SK-N-SH treated with all-trans-retinoic acid at 6 μM for 48 hours (cell line): ENCODE results near the gene IQCH.

Source experiments
- ATAC-seq: fragments of 200-7000 bp; cut with Tn5 transposase; 3 replicates; pipeline ENCODE4 v1.9.1; 2020; ENCODE audit warnings: mild to moderate bottlenecking, moderate library complexity
- ARNTL ChIP-seq: fragments of 450-650 bp; formaldehyde crosslinking; IDR thresholded peaks from 2 replicates; pipeline ENCODE4 v1.5.0; 2020; ENCODE audit warnings: low read depth, mild to moderate bottlenecking, moderate library complexity, borderline replicate concordance
- BACH2 ChIP-seq: fragments of 250-450 bp; sonication (Bioruptor Pico); IDR thresholded peaks from 2 replicates; pipeline ENCODE4 v1.9.0; 2021; ENCODE audit warnings: mild to moderate bottlenecking, borderline replicate concordance
- CSDC2 ChIP-seq: fragments of 250-450 bp; sonication (Bioruptor Pico); IDR thresholded peaks from 2 replicates; pipeline ENCODE4 v1.5.0; 2020; ENCODE audit warnings: mild to moderate bottlenecking, moderate library complexity
- CSRNP3 ChIP-seq: fragments of 250-450 bp; sonication (Bioruptor Pico); IDR thresholded peaks from 2 replicates; pipeline ENCODE4 v1.5.1; 2021; ENCODE audit warnings: mild to moderate bottlenecking, moderate library complexity
- ESRRG ChIP-seq: fragments of 250-450 bp; sonication (Bioruptor Pico); IDR thresholded peaks from 2 replicates; pipeline ENCODE4 v1.6.1; 2021; ENCODE audit warnings: mild to moderate bottlenecking
- GLIS3 ChIP-seq: fragments of 250-450 bp; sonication (Bioruptor Pico); IDR thresholded peaks from 2 replicates; pipeline ENCODE4 v1.5.0; 2020; ENCODE audit warnings: mild to moderate bottlenecking, moderate library complexity
- ISL1 ChIP-seq: fragments of 250-450 bp; sonication (Bioruptor Pico); IDR thresholded peaks from 2 replicates; pipeline ENCODE4 v2.1.2; 2022; ENCODE audit warnings: mild to moderate bottlenecking, moderate library complexity
- OSR1 ChIP-seq: fragments of 250-450 bp; sonication (Bioruptor Pico); IDR thresholded peaks from 2 replicates; pipeline ENCODE4 v1.8.0; 2022; ENCODE audit warnings: moderate library complexity, mild to moderate bottlenecking, inconsistent platforms
- PPARA ChIP-seq: fragments of 250-450 bp; sonication (Bioruptor Pico); IDR thresholded peaks from 2 replicates; pipeline ENCODE4 v1.5.0; 2020; ENCODE audit warnings: mild to moderate bottlenecking, borderline replicate concordance
- RARB ChIP-seq: fragments of 250-450 bp; sonication (Bioruptor Pico); IDR thresholded peaks from 2 replicates; pipeline ENCODE4 v1.8.0; 2021; ENCODE audit warnings: mild to moderate bottlenecking, moderate library complexity
- SNAI2 ChIP-seq: fragments of 250-450 bp; sonication (Bioruptor Pico); IDR thresholded peaks from 2 replicates; pipeline ENCODE4 v1.5.0; 2020; ENCODE audit warnings: mild to moderate bottlenecking, moderate library complexity
- TCF4 ChIP-seq: fragments of 250-450 bp; sonication (Bioruptor Pico); IDR thresholded peaks from 2 replicates; pipeline ENCODE4 v1.8.0; 2021; ENCODE audit warnings: mild to moderate bottlenecking, moderate library complexity, borderline replicate concordance
- TOX ChIP-seq: fragments of 250-450 bp; sonication (Bioruptor Pico); IDR thresholded peaks from 2 replicates; pipeline ENCODE4 v1.8.0; 2021; ENCODE audit warnings: mild to moderate bottlenecking, moderate library complexity, borderline replicate concordance
- ZC3H10 ChIP-seq: fragments of 250-450 bp; sonication (Bioruptor Pico); IDR thresholded peaks from 2 replicates; pipeline ENCODE4 v1.5.1; 2021; ENCODE audit warnings: mild to moderate bottlenecking, moderate library complexity
- ZFP3 ChIP-seq: fragments of 250-450 bp; sonication (Bioruptor Pico); IDR thresholded peaks from 2 replicates; pipeline ENCODE4 v1.5.0; 2020; ENCODE audit warnings: mild to moderate bottlenecking, moderate library complexity
- ZFP30 ChIP-seq: fragments of 450-650 bp; formaldehyde crosslinking; IDR thresholded peaks from 2 replicates; pipeline ENCODE4 v1.5.0; 2022; ENCODE audit warnings: mild to moderate bottlenecking, moderate library complexity
- ZNF565 ChIP-seq: fragments of 450-650 bp; formaldehyde crosslinking; conservative IDR thresholded peaks from 2 replicates; pipeline ENCODE4 v1.5.0; 2020; ENCODE audit warnings: low read depth, mild to moderate bottlenecking, moderate library complexity
- ZNF70 ChIP-seq: fragments of 450-650 bp; formaldehyde crosslinking; IDR thresholded peaks from 2 replicates; pipeline ENCODE4 v1.5.0; 2020; ENCODE audit warnings: mild to moderate bottlenecking, moderate library complexity
- ZNF8 ChIP-seq: fragments of 450-650 bp; formaldehyde crosslinking; IDR thresholded peaks from 2 replicates; pipeline ENCODE4 v1.5.0; 2020; ENCODE audit warnings: mild to moderate bottlenecking, moderate library complexity
- TF ChIP-seq, protein P1 (sequence below): fragments of 250-450 bp; sonication (Bioruptor Pico); IDR thresholded peaks from 2 replicates; pipeline ENCODE4 v1.5.0; 2020; ENCODE audit warnings: mild to moderate bottlenecking, moderate library complexity
- TF ChIP-seq, protein P2 (sequence below): fragments of 250-450 bp; sonication (Bioruptor Pico); IDR thresholded peaks from 2 replicates; pipeline ENCODE4 v1.8.0; 2020; ENCODE audit warnings: mild to moderate bottlenecking, moderate library complexity, borderline replicate concordance
- TF ChIP-seq, protein P3 (sequence below): fragments of 250-450 bp; sonication (Bioruptor Pico); IDR thresholded peaks from 2 replicates; pipeline ENCODE4 v1.8.0; 2021; ENCODE audit warnings: low read depth, mild to moderate bottlenecking, moderate library complexity, borderline replicate concordance
- TF ChIP-seq, protein P4 (sequence below): fragments of 250-450 bp; sonication (Bioruptor Pico); IDR thresholded peaks from 2 replicates; pipeline ENCODE4 v1.5.1; 2020; ENCODE audit warnings: low read depth, mild to moderate bottlenecking, moderate library complexity

The IQCH gene

GRCh38 chr15:67523330-67523729 lies 268.7 kb downstream of the IQCH start:
- no peak for TF ChIP-seq ARNTL (CRISPR knock-in tag)
- TF ChIP-seq, protein P1, sequence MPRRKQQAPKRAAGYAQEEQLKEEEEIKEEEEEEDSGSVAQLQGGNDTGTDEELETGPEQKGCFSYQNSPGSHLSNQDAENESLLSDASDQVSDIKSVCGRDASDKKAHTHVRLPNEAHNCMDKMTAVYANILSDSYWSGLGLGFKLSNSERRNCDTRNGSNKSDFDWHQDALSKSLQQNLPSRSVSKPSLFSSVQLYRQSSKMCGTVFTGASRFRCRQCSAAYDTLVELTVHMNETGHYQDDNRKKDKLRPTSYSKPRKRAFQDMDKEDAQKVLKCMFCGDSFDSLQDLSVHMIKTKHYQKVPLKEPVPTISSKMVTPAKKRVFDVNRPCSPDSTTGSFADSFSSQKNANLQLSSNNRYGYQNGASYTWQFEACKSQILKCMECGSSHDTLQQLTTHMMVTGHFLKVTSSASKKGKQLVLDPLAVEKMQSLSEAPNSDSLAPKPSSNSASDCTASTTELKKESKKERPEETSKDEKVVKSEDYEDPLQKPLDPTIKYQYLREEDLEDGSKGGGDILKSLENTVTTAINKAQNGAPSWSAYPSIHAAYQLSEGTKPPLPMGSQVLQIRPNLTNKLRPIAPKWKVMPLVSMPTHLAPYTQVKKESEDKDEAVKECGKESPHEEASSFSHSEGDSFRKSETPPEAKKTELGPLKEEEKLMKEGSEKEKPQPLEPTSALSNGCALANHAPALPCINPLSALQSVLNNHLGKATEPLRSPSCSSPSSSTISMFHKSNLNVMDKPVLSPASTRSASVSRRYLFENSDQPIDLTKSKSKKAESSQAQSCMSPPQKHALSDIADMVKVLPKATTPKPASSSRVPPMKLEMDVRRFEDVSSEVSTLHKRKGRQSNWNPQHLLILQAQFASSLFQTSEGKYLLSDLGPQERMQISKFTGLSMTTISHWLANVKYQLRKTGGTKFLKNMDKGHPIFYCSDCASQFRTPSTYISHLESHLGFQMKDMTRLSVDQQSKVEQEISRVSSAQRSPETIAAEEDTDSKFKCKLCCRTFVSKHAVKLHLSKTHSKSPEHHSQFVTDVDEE (CRISPR knock-in tag): no peak
- TF ChIP-seq TCF4 (CRISPR knock-in tag): no peak
- TF ChIP-seq SNAI2 (CRISPR knock-in tag): no peak
- TF ChIP-seq CSDC2 (CRISPR knock-in tag): no peak
- no peak for TF ChIP-seq ZFP3
- TF ChIP-seq, protein P2, sequence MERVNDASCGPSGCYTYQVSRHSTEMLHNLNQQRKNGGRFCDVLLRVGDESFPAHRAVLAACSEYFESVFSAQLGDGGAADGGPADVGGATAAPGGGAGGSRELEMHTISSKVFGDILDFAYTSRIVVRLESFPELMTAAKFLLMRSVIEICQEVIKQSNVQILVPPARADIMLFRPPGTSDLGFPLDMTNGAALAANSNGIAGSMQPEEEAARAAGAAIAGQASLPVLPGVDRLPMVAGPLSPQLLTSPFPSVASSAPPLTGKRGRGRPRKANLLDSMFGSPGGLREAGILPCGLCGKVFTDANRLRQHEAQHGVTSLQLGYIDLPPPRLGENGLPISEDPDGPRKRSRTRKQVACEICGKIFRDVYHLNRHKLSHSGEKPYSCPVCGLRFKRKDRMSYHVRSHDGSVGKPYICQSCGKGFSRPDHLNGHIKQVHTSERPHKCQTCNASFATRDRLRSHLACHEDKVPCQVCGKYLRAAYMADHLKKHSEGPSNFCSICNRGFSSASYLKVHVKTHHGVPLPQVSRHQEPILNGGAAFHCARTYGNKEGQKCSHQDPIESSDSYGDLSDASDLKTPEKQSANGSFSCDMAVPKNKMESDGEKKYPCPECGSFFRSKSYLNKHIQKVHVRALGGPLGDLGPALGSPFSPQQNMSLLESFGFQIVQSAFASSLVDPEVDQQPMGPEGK: no peak
- TF ChIP-seq TOX (CRISPR knock-in tag): no peak
- no peak for TF ChIP-seq RARB
- TF ChIP-seq ZFP30 (CRISPR knock-in tag): no peak
- TF ChIP-seq CSRNP3 (CRISPR knock-in tag): no peak
- no peak for TF ChIP-seq ISL1 (CRISPR knock-in tag)
- no peak for TF ChIP-seq ZNF565 (CRISPR knock-in tag)
- TF ChIP-seq ZNF70: no peak
- TF ChIP-seq OSR1 (CRISPR knock-in tag): no peak
- TF ChIP-seq ZC3H10 (CRISPR knock-in tag): no peak
- TF ChIP-seq ESRRG (CRISPR knock-in tag): no peak
- TF ChIP-seq BACH2: no peak
- TF ChIP-seq, protein P3, sequence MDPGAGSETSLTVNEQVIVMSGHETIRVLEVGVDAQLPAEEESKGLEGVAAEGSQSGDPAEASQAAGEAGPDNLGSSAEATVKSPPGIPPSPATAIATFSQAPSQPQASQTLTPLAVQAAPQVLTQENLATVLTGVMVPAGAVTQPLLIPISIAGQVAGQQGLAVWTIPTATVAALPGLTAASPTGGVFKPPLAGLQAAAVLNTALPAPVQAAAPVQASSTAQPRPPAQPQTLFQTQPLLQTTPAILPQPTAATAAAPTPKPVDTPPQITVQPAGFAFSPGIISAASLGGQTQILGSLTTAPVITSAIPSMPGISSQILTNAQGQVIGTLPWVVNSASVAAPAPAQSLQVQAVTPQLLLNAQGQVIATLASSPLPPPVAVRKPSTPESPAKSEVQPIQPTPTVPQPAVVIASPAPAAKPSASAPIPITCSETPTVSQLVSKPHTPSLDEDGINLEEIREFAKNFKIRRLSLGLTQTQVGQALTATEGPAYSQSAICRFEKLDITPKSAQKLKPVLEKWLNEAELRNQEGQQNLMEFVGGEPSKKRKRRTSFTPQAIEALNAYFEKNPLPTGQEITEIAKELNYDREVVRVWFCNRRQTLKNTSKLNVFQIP: no peak
- ATAC-seq: no peak

- no peak for TF ChIP-seq SNAI2 (CRISPR knock-in tag)
- no peak for TF ChIP-seq ISL1 (CRISPR knock-in tag)
- TF ChIP-seq ZC3H10 (CRISPR knock-in tag): no peak
- no peak for TF ChIP-seq TCF4 (CRISPR knock-in tag)
- no peak for TF ChIP-seq RARB
- no peak for TF ChIP-seq ZNF70
- TF ChIP-seq CSDC2 (CRISPR knock-in tag): no peak
- ATAC-seq: no peak
These were observed 269.6 kb downstream of the IQCH start for GRCh38 chr15:67524235-67524634.

DNA sequence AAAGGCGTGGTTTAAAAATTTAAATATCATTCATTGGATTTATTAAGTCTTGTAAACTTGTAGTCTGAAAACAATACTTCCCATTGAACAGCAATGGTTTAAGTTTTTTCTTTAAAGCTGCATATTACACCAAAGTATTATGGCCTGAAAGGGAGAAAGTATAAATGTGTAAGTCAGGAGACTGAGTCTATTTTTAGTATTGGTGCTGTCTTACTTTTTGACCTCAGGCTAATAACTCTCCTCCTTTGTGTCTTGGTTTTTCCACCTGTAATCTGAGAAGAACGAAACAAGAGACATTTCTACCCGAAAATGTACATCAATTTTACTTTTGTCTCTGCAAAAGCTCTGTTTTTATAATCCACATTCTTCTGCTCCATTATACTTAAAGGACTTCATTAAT lies 273.9 kb downstream of the IQCH start:
- ATAC-seq: no peak
- TF ChIP-seq OSR1 (CRISPR knock-in tag) (no peak), GLIS3 (CRISPR knock-in tag) (no peak), ZNF565 (CRISPR knock-in tag) (no peak), ZFP3 (no peak), CSRNP3 (CRISPR knock-in tag) (no peak), TOX (CRISPR knock-in tag) (no peak), SNAI2 (CRISPR knock-in tag) (no peak), ZNF8 (CRISPR knock-in tag) (no peak), ESRRG (CRISPR knock-in tag) (no peak), PPARA (CRISPR knock-in tag) (no peak), ISL1 (CRISPR knock-in tag) (no peak), ZFP30 (CRISPR knock-in tag) (no peak), ZC3H10 (CRISPR knock-in tag) (no peak), ARNTL (CRISPR knock-in tag) (no peak), CSDC2 (CRISPR knock-in tag) (no peak)
- TF ChIP-seq, protein P3: no peak
- TF ChIP-seq, protein P4, sequence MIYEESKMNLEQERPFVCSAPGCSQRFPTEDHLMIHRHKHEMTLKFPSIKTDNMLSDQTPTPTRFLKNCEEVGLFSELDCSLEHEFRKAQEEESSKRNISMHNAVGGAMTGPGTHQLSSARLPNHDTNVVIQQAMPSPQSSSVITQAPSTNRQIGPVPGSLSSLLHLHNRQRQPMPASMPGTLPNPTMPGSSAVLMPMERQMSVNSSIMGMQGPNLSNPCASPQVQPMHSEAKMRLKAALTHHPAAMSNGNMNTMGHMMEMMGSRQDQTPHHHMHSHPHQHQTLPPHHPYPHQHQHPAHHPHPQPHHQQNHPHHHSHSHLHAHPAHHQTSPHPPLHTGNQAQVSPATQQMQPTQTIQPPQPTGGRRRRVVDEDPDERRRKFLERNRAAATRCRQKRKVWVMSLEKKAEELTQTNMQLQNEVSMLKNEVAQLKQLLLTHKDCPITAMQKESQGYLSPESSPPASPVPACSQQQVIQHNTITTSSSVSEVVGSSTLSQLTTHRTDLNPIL (CRISPR knock-in tag): no peak
- TF ChIP-seq, all 23 proteins: peak for 0
